NT2/D1 (cell line): Measurements from ENCODE around the gene ZNF580.

Source experiments
- DNase-seq: peaks from one replicate; pipeline ENCODE4 v3.0.0-alpha.2; 2011; ENCODE audit warnings: low read depth, low spot score
- H3K27me3 ChIP-seq: 2 replicates; pipeline ENCODE4 v1.6.0; 2011; ENCODE audit warnings: mild to moderate bottlenecking; ENCODE audit not compliant: insufficient read length, insufficient read depth
- H3K36me3 ChIP-seq: 2 replicates; pipeline ENCODE4 v1.6.1; 2011; ENCODE audit warnings: mild to moderate bottlenecking, low read length, mixed read lengths; ENCODE audit not compliant: insufficient read depth, insufficient read length
- H3K4me1 ChIP-seq: 2 replicates; pipeline ENCODE4 v1.5.1; 2011; ENCODE audit not compliant: insufficient read depth, insufficient read length
- H3K4me3 ChIP-seq: 2 replicates; pipeline ENCODE4 v1.5.1; 2011; ENCODE audit warnings: low read depth; ENCODE audit not compliant: insufficient read length
- H3K9ac ChIP-seq: 2 replicates; pipeline ENCODE4 v1.6.0; 2011; ENCODE audit warnings: low read depth; ENCODE audit not compliant: insufficient read length
- H3K9me3 ChIP-seq: 2 replicates; pipeline ENCODE4 v1.5.1; 2011; ENCODE audit warnings: mild to moderate bottlenecking, low read length; ENCODE audit not compliant: insufficient read depth
- SUZ12 ChIP-seq: IDR thresholded peaks from 2 replicates; pipeline ENCODE4 v1.6.1; 2011; ENCODE audit not compliant: insufficient read length, insufficient read depth; ENCODE audit errors: extremely low read depth
- YY1 ChIP-seq: IDR thresholded peaks from 2 replicates; pipeline ENCODE4 v1.6.1; 2011; ENCODE audit not compliant: insufficient read length, insufficient read depth
- ZNF274 ChIP-seq: IDR thresholded peaks from 2 replicates; pipeline ENCODE4 v1.6.1; 2011; ENCODE audit warnings: mild to moderate bottlenecking, low read depth, low read length

The ZNF580 gene

DNA sequence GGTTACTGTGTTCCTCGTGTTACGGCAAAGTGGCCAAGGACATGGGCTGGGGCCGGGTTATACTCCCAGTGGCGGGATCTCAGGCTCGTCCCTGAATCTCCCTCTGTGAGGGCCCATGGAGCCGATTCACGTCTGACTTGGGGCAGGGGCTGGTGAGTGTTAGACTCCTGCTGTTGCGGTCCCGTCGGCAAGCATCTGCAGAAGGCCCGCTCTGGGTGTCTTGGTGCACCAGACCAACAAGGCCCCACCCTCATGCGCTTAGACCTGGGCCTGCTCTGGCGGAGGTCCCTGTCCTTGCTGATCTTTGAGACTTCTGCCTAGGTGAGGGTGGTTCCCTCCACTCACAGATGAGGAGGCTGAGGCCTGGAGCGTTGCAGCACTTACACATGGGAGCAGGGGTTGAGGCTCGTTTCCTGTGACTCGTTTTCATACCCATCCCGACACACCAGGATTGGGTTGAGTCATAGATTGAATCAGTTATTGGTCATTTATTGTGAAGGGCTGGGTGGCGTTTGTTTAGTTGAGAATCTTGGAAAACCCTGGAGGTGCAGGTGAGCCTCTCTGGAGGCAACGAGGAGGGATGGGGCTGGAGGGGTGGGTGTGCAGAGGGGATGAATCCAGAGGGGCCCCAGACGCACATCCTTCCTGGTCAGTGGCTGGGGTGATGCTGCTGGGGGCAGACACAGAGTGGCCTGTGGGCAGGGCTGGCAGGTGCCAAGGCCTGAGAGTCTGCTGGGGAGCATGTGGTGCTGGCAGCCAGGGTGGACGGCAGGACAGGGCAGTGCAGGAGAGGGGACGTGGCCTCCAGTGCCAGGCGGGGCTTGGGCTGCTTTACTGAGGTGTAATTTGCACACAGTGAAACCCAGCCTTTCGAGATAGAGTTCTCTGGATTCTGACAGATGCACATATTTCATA lies 38.8 kb downstream of the ZNF580 start:
- Histone ChIP-seq H3K4me1 (peaks cover 8% of the 10 kb centered on the region), H3K9me3 (no peaks in the 10 kb centered on the region), H3K27me3 (no peaks in the 10 kb centered on the region), H3K9ac (no peak overlapping the region), H3K4me3 (no peak overlapping the region), H3K36me3 (peaks cover 74% of the 10 kb centered on the region)
- no peak for DNase-seq
- TF ChIP-seq YY1, result no peak
- no peak for TF ChIP-seq SUZ12
- no peak for TF ChIP-seq ZNF274

- no peak for TF ChIP-seq ZNF274
- no peak for TF ChIP-seq SUZ12
- Histone ChIP-seq H3K9me3 (no peaks in the 10 kb centered on the region), H3K36me3 (peaks cover 83% of the 10 kb centered on the region), H3K4me1 (peaks cover 8% of the 10 kb centered on the region), H3K9ac (no peak overlapping the region), H3K27me3 (no peaks in the 10 kb centered on the region), H3K4me3 (no peak overlapping the region)
- no peak for DNase-seq
These were observed 39.7 kb downstream of the ZNF580 start for GRCh38 chr19:55680339-55681130.

DNA sequence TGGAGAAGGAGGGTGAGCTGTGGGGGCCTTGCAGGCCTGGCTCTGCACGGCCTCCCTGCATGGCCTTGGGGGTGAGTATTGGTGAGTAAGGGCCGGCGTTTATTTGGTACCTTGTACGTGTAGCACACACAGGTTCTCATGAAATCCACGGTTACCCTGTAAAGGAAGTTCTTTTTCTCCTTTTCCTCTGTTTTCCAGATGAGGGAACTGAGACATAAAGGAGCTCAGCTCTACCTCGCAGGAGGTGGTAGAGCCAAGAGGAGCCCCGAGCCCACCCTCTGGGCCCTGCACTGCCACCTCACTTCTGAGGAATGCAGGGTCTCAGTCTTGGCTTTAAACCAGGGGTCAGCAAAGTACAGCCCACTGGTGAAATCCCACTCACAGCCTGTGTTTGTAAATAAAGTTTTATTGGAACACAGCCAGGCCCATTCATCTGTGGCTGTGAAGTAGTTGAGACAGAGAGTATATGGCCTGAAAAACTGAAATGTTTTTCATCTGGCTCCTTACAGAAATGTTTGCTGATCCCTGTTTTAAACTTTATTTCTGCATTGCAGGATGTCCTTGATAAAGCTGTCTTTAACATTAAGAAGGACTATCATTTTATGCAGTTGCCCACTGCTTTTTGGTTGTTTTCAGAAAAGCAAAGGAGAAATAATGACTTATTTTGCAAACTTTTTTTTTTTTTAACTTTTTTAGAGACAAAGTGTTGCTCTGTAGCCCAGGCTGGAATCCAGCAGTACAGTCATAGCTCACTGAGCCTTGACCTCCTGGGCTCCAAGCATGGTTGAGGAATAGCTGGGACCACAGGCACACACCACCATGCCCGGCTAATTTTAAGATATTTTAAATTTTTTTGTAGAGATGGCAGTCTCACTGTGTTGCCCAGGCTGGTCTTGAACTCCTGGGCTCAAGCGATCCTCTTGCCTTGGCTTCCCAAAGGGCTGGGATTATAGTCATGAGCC lies 40.6 kb downstream of the ZNF580 start:
- H3K36me3 ChIP-seq, result peaks cover 91% of the 10 kb centered on the region
- no peaks in the 10 kb centered on the region for H3K9me3 ChIP-seq
- no peak overlapping the region for H3K4me3 ChIP-seq
- H3K27me3 ChIP-seq, result no peaks in the 10 kb centered on the region
- no peak for DNase-seq
- no peak overlapping the region for H3K9ac ChIP-seq
- H3K4me1 ChIP-seq, result peaks cover 8% of the 10 kb centered on the region
- no peak for TF ChIP-seq ZNF274
- no peak for TF ChIP-seq YY1
- TF ChIP-seq SUZ12, result no peak

- no peak overlapping the region for H3K9ac ChIP-seq
- H3K36me3 ChIP-seq, result peaks cover 82% of the 10 kb centered on the region
- TF ChIP-seq SUZ12, result no peak
- no peak for TF ChIP-seq YY1
- no peak for TF ChIP-seq ZNF274
- no peak overlapping the region for H3K4me3 ChIP-seq
- H3K9me3 ChIP-seq, result no peaks in the 10 kb centered on the region
- H3K27me3 ChIP-seq, result no peaks in the 10 kb centered on the region
- H3K4me1 ChIP-seq, result peaks cover 10% of the 10 kb centered on the region
- no peak for DNase-seq
These were observed 42.9 kb downstream of the ZNF580 start for GRCh38 chr19:55683449-55684261.

- H3K9me3 ChIP-seq, result no peaks in the 10 kb centered on the region
- TF ChIP-seq ZNF274, result no peak
- no peak for TF ChIP-seq SUZ12
- H3K36me3 ChIP-seq, result peaks cover 81% of the 10 kb centered on the region
- no peak for DNase-seq
- no peak overlapping the region for H3K4me3 ChIP-seq
- H3K27me3 ChIP-seq, result no peaks in the 10 kb centered on the region
- no peak overlapping the region for H3K9ac ChIP-seq
- H3K4me1 ChIP-seq, result peaks cover 10% of the 10 kb centered on the region
These were observed 44.3 kb downstream of the ZNF580 start for GRCh38 chr19:55684946-55685681.

DNA sequence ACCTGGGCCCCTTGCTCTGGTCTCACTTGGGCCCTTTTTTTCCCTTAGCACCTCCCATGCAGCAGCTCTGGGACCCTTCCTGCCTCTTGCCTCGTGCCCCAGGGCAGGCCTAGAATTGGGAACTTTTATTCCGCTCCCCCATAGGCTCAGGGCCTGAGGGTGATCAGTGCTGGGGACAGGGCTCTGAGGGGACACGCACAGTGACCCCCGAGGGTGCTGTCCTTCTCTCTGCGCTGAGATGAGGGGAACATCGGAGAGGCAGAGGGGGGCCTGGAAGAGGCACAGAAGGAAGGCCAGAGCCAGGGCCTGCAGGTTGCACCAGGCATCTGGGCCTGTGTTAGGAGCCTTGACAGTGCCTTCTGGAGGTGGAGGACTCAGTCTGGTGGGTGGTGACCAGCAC lies 45.0 kb downstream of the ZNF580 start:
- no peak for DNase-seq
- Histone ChIP-seq H3K4me1 (peaks cover 5% of the 10 kb centered on the region), H3K36me3 (peaks cover 81% of the 10 kb centered on the region), H3K27me3 (no peaks in the 10 kb centered on the region), H3K9me3 (no peaks in the 10 kb centered on the region), H3K4me3 (no peak overlapping the region), H3K9ac (no peak overlapping the region)
- TF ChIP-seq YY1 (no peak), SUZ12 (no peak), ZNF274 (no peak)
